Epithelial cell of umbilical artery (primary cell): ENCODE measurements around the gene CMTR1. TPM values are rescaled to one million over a fixed set of nuclear protein-coding genes. Genes with fewer than 3 reads are reported as not detected.

Source experiments
- total RNA-seq: library from RNA; depleted of rRNA; stranded (reverse); fragments of >200 nt; gene quantifications from 2 replicates; pipeline ENCODE4 v1.2.3, GENCODE V29; 2014

CMTR1 gene
- 26.0 and 60.6 TPM in 2 replicates for total RNA-seq

GRCh38 chr6:37432916-37433656 is at the start of gene CMTR1:
Gene CMTR1 (plus strand): TSS chr6:37433221. CDS start chr6:37435630, 2,409 bp downstream.

GRCh38 chr6:37499433-37500293 is 66.6 kb downstream of the CMTR1 start, which contains the start of gene CCDC167:
Gene CCDC167 (minus strand): TSS chr6:37499893. CDS start chr6:37499863, 30 bp downstream.

Other genes starting within 250 kb of the CMTR1 start
- 3.9 and 6.2 TPM in 2 replicates for gene TBC1D22B, start 175.4 kb upstream of the CMTR1 start, total RNA-seq
- gene TMEM217, start 175.1 kb upstream of the CMTR1 start, total RNA-seq: 3.6 and 4.3 TPM in 2 replicates
- gene RNF8, start 79.2 kb upstream of the CMTR1 start, total RNA-seq: 35.7 and 38.3 TPM in 2 replicates
- 45.9 and 110 TPM in 2 replicates for gene CCDC167, start 66.7 kb downstream of the CMTR1 start, total RNA-seq